PFSK-1 (cell line): ENCODE measurements around the gene WDR81.

ENCODE experiments used
- POLR2AphosphoS5 ChIP-seq: IDR thresholded peaks from 2 replicates; pipeline ENCODE4 v1.6.1; 2012; ENCODE audit warnings: low read depth, mild to moderate bottlenecking, control low read depth, low read length, moderate library complexity
- REST ChIP-seq, 2 experiments: IDR thresholded peaks; 2 replicates each; pipeline versions ENCODE4 v1.6.1 to v1.8.0; 2011 to 2012; ENCODE audit warnings: low read depth in 2 of 2, low read length in 2 of 2, control low read depth in 1 of 2, inconsistent platforms in 1 of 2, mild to moderate bottlenecking in 1 of 2, moderate library complexity in 1 of 2; ENCODE audit not compliant: insufficient read depth in 1 of 2
- SIN3A ChIP-seq: IDR thresholded peaks from 2 replicates; pipeline ENCODE4 v1.6.1; 2012; ENCODE audit warnings: mild to moderate bottlenecking, low read length, moderate library complexity, borderline replicate concordance; ENCODE audit not compliant: insufficient read depth
- TAF1 ChIP-seq: IDR thresholded peaks from 2 replicates; pipeline ENCODE4 v1.6.1; 2012; ENCODE audit warnings: low read length, control low read depth, borderline replicate concordance; ENCODE audit not compliant: insufficient read depth

- TF ChIP-seq SIN3A (no peak), POLR2AphosphoS5 (no peak), TAF1 (no peak), REST (IDR thresholded peaks at IDR 0.05; ENCODE audit: insufficient read depth in 1 of 2, low read depth in 2 of 2, low read length in 2 of 2) (no peak)
Measured at GRCh38 chr17:1683459-1683858, 41.0 kb upstream of the WDR81 start.
